ENCODE results near the gene GPC4.
A peak's percentile ranks its signal among the peaks of the same experiment; 100 is the strongest.

The GPC4 gene

GRCh38 chrX:133265331-133265730 is 150.0 kb downstream of the GPC4 start:
- DNase-seq (ENCODE audit: low spot score) = no peak
- POLR2A ChIA-PET (ENCODE audit: low non-redundant PET) = no interaction called here
- no peak for TF ChIP-seq CTCF (conservative IDR thresholded peaks at IDR 0.05; ENCODE audit: low read depth)
- no peak overlapping the region for H3K27ac ChIP-seq
- CTCF ChIA-PET = interaction anchor here (0.5 to 0.6 kb wide), 2 partner anchors 29 to 411 kb away, joined by 3 to 4 read pairs; no protein-coding TSS in a partner anchor

GRCh38 chrX:133258481-133258880 is 156.8 kb downstream of the GPC4 start:
- TF ChIP-seq CTCF (conservative IDR thresholded peaks at IDR 0.05; ENCODE audit: low read depth) = no peak
- ChIA-PET CTCF (no interaction called here), POLR2A (ENCODE audit: low non-redundant PET) (no interaction called here)
- H3K27ac ChIP-seq = no peak overlapping the region
- DNase-seq (ENCODE audit: low spot score) = no peak

- ChIA-PET CTCF (no interaction called here), POLR2A (ENCODE audit: low non-redundant PET) (no interaction called here)
Observed at GRCh38 chrX:133254666-133255065, 160.6 kb downstream of the GPC4 start.

GRCh38 chrX:133251204-133251603 is 164.1 kb downstream of the GPC4 start:
- POLR2A ChIA-PET (ENCODE audit: low non-redundant PET) = no interaction called here
- TF ChIP-seq CTCF (conservative IDR thresholded peaks at IDR 0.05; ENCODE audit: low read depth) = no peak
- no peak overlapping the region for H3K27ac ChIP-seq
- DNase-seq (ENCODE audit: low spot score) = no peak
- CTCF ChIA-PET = no interaction called here

More at GRCh38 chrX:133254666-133255065, 160.6 kb downstream of the GPC4 start:
- H3K27ac ChIP-seq = no peak overlapping the region
- TF ChIP-seq CTCF (conservative IDR thresholded peaks at IDR 0.05; ENCODE audit: low read depth) = no peak
- DNase-seq (ENCODE audit: low spot score) = peak; percentile 13

- no peak for TF ChIP-seq CTCF (conservative IDR thresholded peaks at IDR 0.05; ENCODE audit: low read depth)
- no peak for DNase-seq (ENCODE audit: low spot score)
- H3K27ac ChIP-seq = no peak overlapping the region
- ChIA-PET POLR2A (ENCODE audit: low non-redundant PET) (no interaction called here), CTCF (interaction anchor here (0.6 kb wide), 1 partner anchor 1456 kb away, joined by 3 read pairs; no protein-coding TSS in a partner anchor)
Observed at GRCh38 chrX:133250184-133251100, 164.8 kb downstream of the GPC4 start.
